Natural killer cell (primary cell): ENCODE data around the gene ZNF195. TPM values are rescaled to one million over a fixed set of nuclear protein-coding genes. Genes with fewer than 3 reads are reported as not detected.
"Not testable (repeated sequence)": the region's sequence is repeated elsewhere in the genome, so short reads cannot be mapped to it uniquely, and the experiment has no call there.

Experiments used
- ATAC-seq, 3 donors: fragments of 150-1000 bp in 2 of 3; fragments of 200-7000 bp in 1 of 3; cut with Tn5 transposase; 1 replicate in 1 of 3; 2 replicates in 2 of 3; pipeline ENCODE4 v1.10.0; 2021; ENCODE audit warnings: mild to moderate bottlenecking in 2 of 3, moderate library complexity in 2 of 3
- DNase-seq, 2 donors: peaks; one replicate each; pipeline versions ENCODE4 v3.0.0 to v3.0.0-alpha.2; 2013 to 2021; ENCODE audit warnings: mixed read lengths in 1 of 2
- H3K27ac ChIP-seq: one replicate; pipeline ENCODE4 v1.5.1; 2013; ENCODE audit warnings: mild to moderate bottlenecking, low read length
- H3K27me3 ChIP-seq: one replicate; pipeline ENCODE4 v1.6.1; 2013; ENCODE audit warnings: low read length; ENCODE audit not compliant: control insufficient read depth, insufficient read depth
- H3K36me3 ChIP-seq: one replicate; pipeline ENCODE4 v1.6.1; 2013; ENCODE audit warnings: low read length; ENCODE audit not compliant: control insufficient read depth, insufficient read depth
- H3K4me1 ChIP-seq: one replicate; pipeline ENCODE4 v1.6.1; 2013; ENCODE audit warnings: low read length; ENCODE audit not compliant: control insufficient read depth, insufficient read depth
- H3K4me3 ChIP-seq: one replicate; pipeline ENCODE4 v1.5.1; 2013; ENCODE audit warnings: low read length
- H3K9me3 ChIP-seq: one replicate; pipeline ENCODE4 v1.6.1; 2013; ENCODE audit warnings: low read length; ENCODE audit not compliant: control insufficient read depth, insufficient read depth
- H3K27ac Mint-ChIP-seq, 2 donors: one replicate each; pipeline ENCODE4 v1.8.0; 2022; ENCODE audit warnings: mild to moderate bottlenecking in 2 of 2, mixed read lengths in 2 of 2, moderate library complexity in 1 of 2
- H3K27me3 Mint-ChIP-seq, 2 donors: one replicate each; pipeline ENCODE4 v1.8.0; 2022; ENCODE audit warnings: low read depth in 2 of 2, mixed read lengths in 2 of 2
- H3K36me3 Mint-ChIP-seq: one replicate; pipeline ENCODE4 v1.8.0; 2022; ENCODE audit warnings: mixed read lengths
- H3K4me1 Mint-ChIP-seq, 2 donors: one replicate each; pipeline ENCODE4 v1.8.0; 2022; ENCODE audit warnings: mixed read lengths in 2 of 2
- H3K4me3 Mint-ChIP-seq: one replicate; pipeline ENCODE4 v1.8.0; 2022; ENCODE audit warnings: mild to moderate bottlenecking, moderate library complexity, mixed read lengths
- H3K9me3 Mint-ChIP-seq, 2 donors: one replicate each; pipeline ENCODE4 v1.8.0; 2022; ENCODE audit warnings: mixed read lengths in 2 of 2
- WGBS: methylation state at CpG from one replicate; pipeline ENCODE4 v1.1.7; 2013; ENCODE audit warnings: missing lambda C conversion rate; ENCODE audit not compliant: insufficient coverage; 5-methylcytosine and 5-hydroxymethylcytosine counted together
- intact Hi-C: fragments of 100-400 bp; cut with micrococcal nuclease; formaldehyde crosslinking; loops from one replicate; pipeline ENCODE4 v1.14.2; 2022
- total RNA-seq, 4 donors: library from RNA; stranded (reverse); fragments of 120-200 nt in 1 of 4; gene quantifications; one replicate each; pipeline versions ENCODE4 v1.2.3 to v1.2.4, GENCODE V29; 2013 to 2022

ZNF195 gene
- total RNA-seq, 3 donors from 2014 or later (not counting 1 experiment from before 2014, with no cell fraction given): 24.7 to 44.1 (median 25.9) TPM

GRCh38 chr11:3402861-3403250 is 23.9 kb upstream of the ZNF195 start:
- H3K4me1 Mint-ChIP-seq: not testable (repeated sequence)

GRCh38 chr11:3402181-3402860 is 23.4 kb upstream of the ZNF195 start:
- H3K36me3 ChIP-seq, H3K9me3 Mint-ChIP-seq, DNase-seq, H3K4me1 ChIP-seq, H3K36me3 Mint-ChIP-seq, H3K4me3 ChIP-seq, H3K27ac Mint-ChIP-seq, H3K4me3 Mint-ChIP-seq, H3K4me1 Mint-ChIP-seq, H3K27me3 ChIP-seq, H3K9me3 ChIP-seq, H3K27ac ChIP-seq, ATAC-seq, H3K27me3 Mint-ChIP-seq: not testable (repeated sequence)
- whole genome bisulfite sequencing: 96% methylated on average over 13 of the region's 18 CpGs
- intact Hi-C loops: loop anchor here (10.0 kb wide), 1 partner anchor 58 kb away; no protein-coding TSS in a partner anchor

More at GRCh38 chr11:3402861-3403250, 23.9 kb upstream of the ZNF195 start:
- not testable (repeated sequence) for H3K4me1 ChIP-seq, H3K4me3 ChIP-seq, H3K4me3 Mint-ChIP-seq, DNase-seq, H3K27me3 ChIP-seq, H3K9me3 Mint-ChIP-seq, H3K36me3 ChIP-seq, H3K36me3 Mint-ChIP-seq, ATAC-seq, H3K9me3 ChIP-seq, H3K27me3 Mint-ChIP-seq, H3K27ac Mint-ChIP-seq, H3K27ac ChIP-seq
- over 99% methylated on average over 7 of the region's 8 CpGs for WGBS
- intact Hi-C loops: loop anchor here (10.0 kb wide), 1 partner anchor 58 kb away; no protein-coding TSS in a partner anchor

- H3K27me3 ChIP-seq, H3K4me3 ChIP-seq, H3K36me3 Mint-ChIP-seq, DNase-seq, ATAC-seq, H3K36me3 ChIP-seq, H3K4me1 Mint-ChIP-seq, H3K27ac Mint-ChIP-seq, H3K27ac ChIP-seq, H3K9me3 Mint-ChIP-seq, H3K4me3 Mint-ChIP-seq, H3K4me1 ChIP-seq, H3K9me3 ChIP-seq, H3K27me3 Mint-ChIP-seq: not testable (repeated sequence)
- intact Hi-C loops: loop anchor here (10.0 kb wide), 1 partner anchor 56 kb away; no protein-coding TSS in a partner anchor
- WGBS: 77% methylated on average over 3 of the region's 4 CpGs
Observed at GRCh38 chr11:3401052-3401451, 22.1 kb upstream of the ZNF195 start.

- H3K27me3 ChIP-seq, ATAC-seq, H3K4me3 ChIP-seq, H3K4me3 Mint-ChIP-seq, H3K27ac ChIP-seq, H3K9me3 Mint-ChIP-seq, H3K36me3 Mint-ChIP-seq, H3K4me1 ChIP-seq, H3K4me1 Mint-ChIP-seq, H3K36me3 ChIP-seq, H3K27ac Mint-ChIP-seq, DNase-seq, H3K9me3 ChIP-seq, intact Hi-C loops: not testable (repeated sequence)
- peaks cover 11 to 16% of the 10 kb centered on the region in 2 donors for H3K27me3 Mint-ChIP-seq
- no CpG with 5 or more reads among the region's 3 CpGs for WGBS
Observed at GRCh38 chr11:3398509-3398908, 19.6 kb upstream of the ZNF195 start.

GRCh38 chr11:3398106-3398505 is 19.2 kb upstream of the ZNF195 start:
- H3K4me1 ChIP-seq, H3K27ac ChIP-seq, H3K4me3 Mint-ChIP-seq, H3K36me3 ChIP-seq, H3K27me3 ChIP-seq, H3K4me3 ChIP-seq, H3K9me3 Mint-ChIP-seq, H3K9me3 ChIP-seq, H3K4me1 Mint-ChIP-seq, intact Hi-C loops, H3K27ac Mint-ChIP-seq, H3K36me3 Mint-ChIP-seq, DNase-seq, ATAC-seq: not testable (repeated sequence)
- 90% methylated on average over 3 of the region's 4 CpGs for WGBS
- H3K27me3 Mint-ChIP-seq: peaks cover 11 to 20% of the 10 kb centered on the region in 2 donors

- H3K4me1 Mint-ChIP-seq, H3K27ac ChIP-seq, H3K36me3 Mint-ChIP-seq, H3K9me3 ChIP-seq, H3K27me3 ChIP-seq, H3K9me3 Mint-ChIP-seq, H3K27ac Mint-ChIP-seq, ATAC-seq, H3K36me3 ChIP-seq, H3K4me3 Mint-ChIP-seq, H3K4me3 ChIP-seq, DNase-seq, H3K4me1 ChIP-seq, intact Hi-C loops: not testable (repeated sequence)
- 93% methylated on average over 23 of the region's 23 CpGs for WGBS
- peaks cover 11 to 20% of the 10 kb centered on the region in 2 donors for H3K27me3 Mint-ChIP-seq
Observed at GRCh38 chr11:3397210-3397609, 18.3 kb upstream of the ZNF195 start.

GRCh38 chr11:3395468-3395867 is 16.5 kb upstream of the ZNF195 start:
- WGBS: 87% methylated on average over 5 of the region's 5 CpGs
- peaks cover 19 to 30% of the 10 kb centered on the region in 2 donors for H3K27me3 Mint-ChIP-seq
- H3K27ac Mint-ChIP-seq, H3K4me3 ChIP-seq, H3K4me3 Mint-ChIP-seq, intact Hi-C loops, H3K4me1 Mint-ChIP-seq, H3K27ac ChIP-seq, H3K36me3 Mint-ChIP-seq, H3K9me3 Mint-ChIP-seq, H3K27me3 ChIP-seq, DNase-seq, ATAC-seq, H3K9me3 ChIP-seq, H3K36me3 ChIP-seq, H3K4me1 ChIP-seq: not testable (repeated sequence)

- ATAC-seq, H3K27ac Mint-ChIP-seq, H3K9me3 Mint-ChIP-seq, H3K36me3 Mint-ChIP-seq, H3K27me3 ChIP-seq, H3K36me3 ChIP-seq, H3K9me3 ChIP-seq, H3K4me3 Mint-ChIP-seq, intact Hi-C loops, DNase-seq, H3K4me1 Mint-ChIP-seq, H3K4me3 ChIP-seq, H3K27ac ChIP-seq, H3K4me1 ChIP-seq: not testable (repeated sequence)
- 83% methylated on average over 10 of the region's 10 CpGs for WGBS
- peaks cover 19 to 30% of the 10 kb centered on the region in 2 donors for H3K27me3 Mint-ChIP-seq
Observed at GRCh38 chr11:3394956-3395355, 16.0 kb upstream of the ZNF195 start.
